WERI-Rb-1 (cell line): ENCODE measurements around the gene SLC12A7.

ENCODE experiments used
- DNase-seq: peaks from one replicate; pipeline ENCODE4 v3.0.0-alpha.2; 2020
- H3K27ac ChIP-seq: fragments of 250-450 bp; sonication (Bioruptor Pico); 2 replicates; pipeline ENCODE4 v1.5.1; 2020; ENCODE audit warnings: mild to moderate bottlenecking, moderate library complexity
- H3K27me3 ChIP-seq: fragments of 250-450 bp; sonication (Bioruptor Pico); 2 replicates; pipeline ENCODE4 v1.5.1; 2021; ENCODE audit warnings: mild to moderate bottlenecking, low read depth, moderate library complexity; ENCODE audit not compliant: insufficient read depth, severe bottlenecking
- H3K36me3 ChIP-seq: fragments of 250-450 bp; sonication (Bioruptor Pico); 2 replicates; pipeline ENCODE4 v1.5.1; 2020; ENCODE audit warnings: mild to moderate bottlenecking, moderate library complexity
- H3K4me3 ChIP-seq: 2 replicates; pipeline ENCODE4 v1.5.1; 2011; ENCODE audit warnings: low read depth, mild to moderate bottlenecking, control low read depth, low read length
- H3K9me3 ChIP-seq: fragments of 250-450 bp; sonication (Bioruptor Pico); 2 replicates; pipeline ENCODE4 v1.5.1; 2021; ENCODE audit warnings: mild to moderate bottlenecking, moderate library complexity; ENCODE audit not compliant: severe bottlenecking
- CTCF ChIP-seq: IDR thresholded peaks from 2 replicates; pipeline ENCODE4 v1.5.1; 2011; ENCODE audit warnings: low read depth, mild to moderate bottlenecking, control low read depth, inconsistent platforms, low read length

The SLC12A7 gene

GRCh38 chr5:1142886-1143669 is 31.2 kb upstream of the SLC12A7 start:
- Histone ChIP-seq H3K27me3 (no peaks in the 10 kb centered on the region), H3K27ac (no peak overlapping the region), H3K4me3 (no peak overlapping the region), H3K9me3 (no peaks in the 10 kb centered on the region), H3K36me3 (no peaks in the 10 kb centered on the region)
- TF ChIP-seq CTCF: no peak
- DNase-seq: no peak

GRCh38 chr5:1141834-1142233 is 30.0 kb upstream of the SLC12A7 start:
- Histone ChIP-seq H3K27ac (no peak overlapping the region), H3K4me3 (no peak overlapping the region), H3K36me3 (no peaks in the 10 kb centered on the region), H3K9me3 (no peaks in the 10 kb centered on the region), H3K27me3 (no peaks in the 10 kb centered on the region)
- DNase-seq: no peak
- TF ChIP-seq CTCF: no peak

- no peaks in the 10 kb centered on the region for H3K9me3 ChIP-seq
- TF ChIP-seq CTCF: no peak
- H3K36me3 ChIP-seq: no peaks in the 10 kb centered on the region
- no peak overlapping the region for H3K27ac ChIP-seq
- no peak overlapping the region for H3K4me3 ChIP-seq
- no peaks in the 10 kb centered on the region for H3K27me3 ChIP-seq
- DNase-seq: no peak
These were observed 28.9 kb upstream of the SLC12A7 start for GRCh38 chr5:1140818-1141189.

GRCh38 chr5:1140171-1140817 is 28.4 kb upstream of the SLC12A7 start:
- peak; percentile 91 for DNase-seq
- peak; percentile 99 for TF ChIP-seq CTCF
- Histone ChIP-seq H3K9me3 (no peaks in the 10 kb centered on the region), H3K36me3 (no peaks in the 10 kb centered on the region), H3K27ac (no peak overlapping the region), H3K27me3 (no peaks in the 10 kb centered on the region), H3K4me3 (no peak overlapping the region)

- H3K27ac ChIP-seq: no peak overlapping the region
- H3K9me3 ChIP-seq: no peaks in the 10 kb centered on the region
- no peaks in the 10 kb centered on the region for H3K27me3 ChIP-seq
- no peak overlapping the region for H3K4me3 ChIP-seq
- no peaks in the 10 kb centered on the region for H3K36me3 ChIP-seq
- DNase-seq: no peak
- no peak for TF ChIP-seq CTCF
These were observed 27.7 kb upstream of the SLC12A7 start for GRCh38 chr5:1139331-1140170.
